K562 (cell line): ENCODE measurements around the gene LSM4. TPM values are rescaled to one million over a fixed set of nuclear protein-coding genes. Genes with fewer than 3 reads are reported as not detected.

ENCODE experiments used
- ATF1 ChIP-seq, 2 experiments: fragments of 450-650 bp in 1 of 2; IDR thresholded peaks; 2 replicates each; pipeline ENCODE4 v1.6.1; 2016; ENCODE audit warnings: missing compliant biosample characterization in 1 of 2, missing genetic modification characterization in 1 of 2
- CBX3 ChIP-seq, 2 experiments: IDR thresholded peaks; 1 replicate in 1 of 2; 2 replicates in 1 of 2; pipeline ENCODE4 v1.6.1; 2012; ENCODE audit warnings: inconsistent platforms in 2 of 2, low read length in 2 of 2, borderline replicate concordance in 1 of 2, control low read depth in 1 of 2
- ELF1 ChIP-seq: fragments of 200-800 bp; sonication (Bioruptor generic); IDR thresholded peaks from 2 replicates; pipeline ENCODE4 v1.6.1; 2016; ENCODE audit warnings: missing genetic modification characterization, missing compliant biosample characterization
- ERF ChIP-seq: fragments of 450-650 bp; formaldehyde crosslinking; IDR thresholded peaks from 2 replicates; pipeline ENCODE4 v1.4.0; 2020; ENCODE audit warnings: mild to moderate bottlenecking, mixed read lengths
- MTA2 ChIP-seq: fragments of 450-650 bp; IDR thresholded peaks from 2 replicates; pipeline ENCODE4 v1.6.1; 2016; ENCODE audit warnings: low read depth
- NELFE ChIP-seq: IDR thresholded peaks from 2 replicates; pipeline ENCODE4 v1.6.1; 2011; ENCODE audit warnings: mild to moderate bottlenecking; ENCODE audit not compliant: insufficient read depth, insufficient read length
- NFE2L1 ChIP-seq: fragments of 450-650 bp; IDR thresholded peaks from 2 replicates; pipeline ENCODE4 v1.6.1; 2016; ENCODE audit warnings: missing genetic modification characterization, low read depth, mild to moderate bottlenecking, missing compliant biosample characterization, moderate library complexity, borderline replicate concordance
- PHF20 ChIP-seq: fragments of 450-650 bp; IDR thresholded peaks from 2 replicates; pipeline ENCODE4 v1.6.1; 2018; ENCODE audit not compliant: partially characterized antibody
- POU5F1 ChIP-seq: fragments of 150-350 bp; IDR thresholded peaks from 2 replicates; pipeline ENCODE4 v1.6.1; 2014; ENCODE audit warnings: borderline replicate concordance, low read length, low read depth, mild to moderate bottlenecking; ENCODE audit not compliant: partially characterized antibody
- RBFOX2 ChIP-seq: fragments of 200-400 bp; formaldehyde crosslinking; IDR thresholded peaks from 2 replicates; pipeline ENCODE4 v1.6.1; 2017; ENCODE audit warnings: low read depth, mild to moderate bottlenecking, low read length, moderate library complexity
- SMAD3 ChIP-seq: fragments of 450-650 bp; formaldehyde crosslinking; conservative IDR thresholded peaks from 2 replicates; pipeline ENCODE4 v1.4.0; 2020; ENCODE audit warnings: mild to moderate bottlenecking
- SMAD4 ChIP-seq: fragments of 250-450 bp; sonication (Bioruptor Pico); conservative IDR thresholded peaks from 2 replicates; pipeline ENCODE4 v1.8.0; 2021; ENCODE audit warnings: inconsistent platforms, mild to moderate bottlenecking, moderate library complexity
- SRF ChIP-seq, 2 experiments: fragments of 250-450, 450-650 bp in 1 of 2; sonication (Bioruptor Pico) in 1 of 2; sonication (generic) in 1 of 2; formaldehyde crosslinking; IDR thresholded peaks; 2 replicates each; pipeline versions ENCODE4 v1.5.0 to v1.5.1; 2020 to 2022; ENCODE audit warnings: mild to moderate bottlenecking in 1 of 2, missing genetic modification reagents in 1 of 2
- THRAP3 ChIP-seq: fragments of 450-650 bp; IDR thresholded peaks from 2 replicates; pipeline ENCODE4 v1.6.1; 2016; ENCODE audit warnings: mild to moderate bottlenecking, inconsistent platforms, borderline replicate concordance
- U2AF2 ChIP-seq: fragments of 200-400 bp; formaldehyde crosslinking; optimal IDR thresholded peaks from 2 replicates; pipeline ENCODE3; 2017; ENCODE audit warnings: low read depth, mild to moderate bottlenecking, low read length
- ZNF124 ChIP-seq: sonication (generic); formaldehyde crosslinking; IDR thresholded peaks from 2 replicates; pipeline ENCODE4 v1.8.1; 2022; ENCODE audit warnings: missing genetic modification reagents
- ZNF444 ChIP-seq: fragments of 250-450 bp; sonication (Bioruptor Pico); IDR thresholded peaks from 2 replicates; pipeline ENCODE4 v1.4.0; 2020; ENCODE audit warnings: mild to moderate bottlenecking, moderate library complexity
- ZNF584 ChIP-seq: fragments of 200-800 bp; sonication (Bioruptor generic); IDR thresholded peaks from 2 replicates; pipeline ENCODE4 v1.6.1; 2016; ENCODE audit warnings: low read depth, mild to moderate bottlenecking, missing genetic modification characterization, missing compliant biosample characterization
- polyA plus RNA-seq, 8 experiments: library from polyadenylated mRNA; depleted of rRNA in 4 of 8; stranded (reverse) in 5 of 8; unstranded in 3 of 8; fragments of >200 nt; fragmentation: Nextera tagmentation in 2 of 8; fragmentation: Illumina TruSeq in 1 of 8; extraction: Ambion mirVana in 2 of 8; extraction: Trizol in 1 of 8; gene quantifications; 2 replicates each; pipeline versions ENCODE4 v1.2.1 to v1.2.3, GENCODE V29; 2011 to 2014; ENCODE audit warnings: inconsistent platforms in 1 of 8, missing spikeins in 1 of 8
- total RNA-seq, 7 experiments: library from RNA; depleted of rRNA in 6 of 7; stranded (reverse); fragments of >200 nt in 6 of 7; fragmentation: Illumina TruSeq in 2 of 7; extraction: Trizol in 2 of 7; gene quantifications; 2 replicates each; pipeline versions ENCODE4 v1.2.1 to v1.2.3, GENCODE V29; 2011 to 2021; ENCODE audit warnings: low replicate concordance in 1 of 7
- TF ChIP-seq, protein P1 (sequence below): fragments of 450-650 bp; IDR thresholded peaks from 2 replicates; pipeline ENCODE4 v1.6.1; 2016; ENCODE audit warnings: antibody characterized with exemption
- TF ChIP-seq, protein P2 (sequence below): fragments of 250-450 bp; sonication (Bioruptor Pico); IDR thresholded peaks from 2 replicates; pipeline ENCODE4 v1.5.0; 2021; ENCODE audit warnings: mild to moderate bottlenecking, borderline replicate concordance
- TF ChIP-seq, protein P3 (sequence below): sonication (generic); formaldehyde crosslinking; IDR thresholded peaks from 2 replicates; pipeline ENCODE4 v1.8.1; 2022; ENCODE audit warnings: missing genetic modification reagents
- TF ChIP-seq, protein P4 (sequence below): sonication (generic); formaldehyde crosslinking; IDR thresholded peaks from 2 replicates; pipeline ENCODE4 v1.8.0; 2022; ENCODE audit warnings: missing genetic modification reagents, mild to moderate bottlenecking, borderline replicate concordance

LSM4 gene
- total and polyA plus RNA-seq, 9 of the 15 experiments (the other 6 are each of a cell fraction or from before 2014, with no cell fraction given): 11.9 to 763 (median 202) TPM

DNA sequence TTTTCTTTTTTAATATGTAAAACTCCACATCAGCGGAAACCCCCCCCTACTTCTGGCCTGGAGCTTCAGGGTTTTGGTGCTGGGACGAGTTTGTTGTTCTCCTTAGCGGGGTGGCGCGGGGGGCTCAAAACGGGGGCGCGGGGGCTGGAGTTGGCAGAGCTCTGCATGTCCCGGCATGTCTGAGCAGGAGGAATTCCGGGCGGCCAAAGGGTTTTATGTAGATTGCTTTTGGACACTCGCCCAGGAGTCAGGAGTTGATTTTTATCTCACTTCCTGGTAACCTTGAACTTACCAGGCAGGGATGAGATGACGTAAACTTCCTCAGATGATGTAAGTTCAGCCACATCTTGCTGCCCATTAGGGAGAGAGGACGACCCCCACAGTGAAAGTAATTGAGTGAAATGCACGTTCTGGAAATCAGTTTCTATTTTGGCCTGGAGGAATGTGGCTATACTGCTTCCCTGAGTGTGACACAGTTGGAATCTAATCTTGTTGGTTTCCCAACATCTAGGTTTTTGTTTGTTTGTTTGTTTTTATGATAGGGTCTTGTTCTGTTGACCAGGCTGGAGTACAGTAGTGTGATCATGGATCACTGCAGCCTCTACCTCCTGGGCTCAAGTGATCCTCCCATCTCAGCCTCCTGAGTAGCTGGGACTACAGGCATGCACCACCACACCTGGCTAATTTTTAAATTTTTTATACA, 42.1 kb upstream of the LSM4 start (continued):
- TF ChIP-seq CBX3 (IDR thresholded peaks at IDR 0.05; ENCODE audit: borderline replicate concordance in 1 of 2, low read length in 2 of 2): 0 out of 3 replicates have a peak, but pooled peaks of 1 of the 2 experiments have one; percentile 31
- TF ChIP-seq SMAD4 (CRISPR knock-in tag): peak; percentile 87
- peak; percentile 28; the same call in 1 of the 2 replicates for TF ChIP-seq MTA2
- TF ChIP-seq NELFE: no peak
- no peak; a peak in 1 of 4 replicates for TF ChIP-seq SRF (CRISPR knock-in tag; IDR thresholded peaks at IDR 0.05)
- no peak for TF ChIP-seq ERF (CRISPR knock-in tag)
- TF ChIP-seq POU5F1: no peak
- no peak for TF ChIP-seq ZNF124
- TF ChIP-seq, protein P1, sequence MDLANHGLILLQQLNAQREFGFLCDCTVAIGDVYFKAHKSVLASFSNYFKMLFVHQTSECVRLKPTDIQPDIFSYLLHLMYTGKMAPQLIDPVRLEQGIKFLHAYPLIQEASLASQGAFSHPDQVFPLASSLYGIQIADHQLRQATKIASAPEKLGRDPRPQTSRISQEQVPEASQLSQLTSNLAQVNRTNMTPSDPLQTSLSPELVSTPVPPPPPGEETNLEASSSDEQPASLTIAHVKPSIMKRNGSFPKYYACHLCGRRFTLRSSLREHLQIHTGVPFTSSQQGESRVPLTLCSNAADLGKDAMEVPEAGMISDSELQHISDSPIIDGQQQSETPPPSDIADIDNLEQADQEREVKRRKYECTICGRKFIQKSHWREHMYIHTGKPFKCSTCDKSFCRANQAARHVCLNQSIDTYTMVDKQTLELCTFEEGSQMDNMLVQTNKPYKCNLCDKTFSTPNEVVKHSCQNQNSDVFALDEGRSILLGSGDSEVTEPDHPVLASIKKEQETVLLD: peak; percentile 63; the same call in 1 of the 2 replicates
- TF ChIP-seq SMAD3: peak; percentile 65
- TF ChIP-seq, protein P2, sequence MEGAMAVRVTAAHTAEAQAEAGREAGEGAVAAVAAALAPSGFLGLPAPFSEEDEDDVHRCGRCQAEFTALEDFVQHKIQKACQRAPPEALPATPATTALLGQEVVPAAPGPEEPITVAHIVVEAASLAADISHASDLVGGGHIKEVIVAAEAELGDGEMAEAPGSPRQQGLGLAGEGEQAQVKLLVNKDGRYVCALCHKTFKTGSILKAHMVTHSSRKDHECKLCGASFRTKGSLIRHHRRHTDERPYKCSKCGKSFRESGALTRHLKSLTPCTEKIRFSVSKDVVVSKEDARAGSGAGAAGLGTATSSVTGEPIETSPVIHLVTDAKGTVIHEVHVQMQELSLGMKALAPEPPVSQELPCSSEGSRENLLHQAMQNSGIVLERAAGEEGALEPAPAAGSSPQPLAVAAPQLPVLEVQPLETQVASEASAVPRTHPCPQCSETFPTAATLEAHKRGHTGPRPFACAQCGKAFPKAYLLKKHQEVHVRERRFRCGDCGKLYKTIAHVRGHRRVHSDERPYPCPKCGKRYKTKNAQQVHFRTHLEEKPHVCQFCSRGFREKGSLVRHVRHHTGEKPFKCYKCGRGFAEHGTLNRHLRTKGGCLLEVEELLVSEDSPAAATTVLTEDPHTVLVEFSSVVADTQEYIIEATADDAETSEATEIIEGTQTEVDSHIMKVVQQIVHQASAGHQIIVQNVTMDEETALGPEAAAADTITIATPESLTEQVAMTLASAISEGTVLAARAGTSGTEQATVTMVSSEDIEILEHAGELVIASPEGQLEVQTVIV (CRISPR knock-in tag): no peak
- TF ChIP-seq ZNF584 (CRISPR knock-in tag): peak; percentile 92
- TF ChIP-seq NFE2L1 (tag): no peak
- TF ChIP-seq RBFOX2: peak; percentile 53
- no peak for TF ChIP-seq PHF20
- TF ChIP-seq THRAP3: no peak
- no peak for TF ChIP-seq ZNF444
- TF ChIP-seq, protein P3, sequence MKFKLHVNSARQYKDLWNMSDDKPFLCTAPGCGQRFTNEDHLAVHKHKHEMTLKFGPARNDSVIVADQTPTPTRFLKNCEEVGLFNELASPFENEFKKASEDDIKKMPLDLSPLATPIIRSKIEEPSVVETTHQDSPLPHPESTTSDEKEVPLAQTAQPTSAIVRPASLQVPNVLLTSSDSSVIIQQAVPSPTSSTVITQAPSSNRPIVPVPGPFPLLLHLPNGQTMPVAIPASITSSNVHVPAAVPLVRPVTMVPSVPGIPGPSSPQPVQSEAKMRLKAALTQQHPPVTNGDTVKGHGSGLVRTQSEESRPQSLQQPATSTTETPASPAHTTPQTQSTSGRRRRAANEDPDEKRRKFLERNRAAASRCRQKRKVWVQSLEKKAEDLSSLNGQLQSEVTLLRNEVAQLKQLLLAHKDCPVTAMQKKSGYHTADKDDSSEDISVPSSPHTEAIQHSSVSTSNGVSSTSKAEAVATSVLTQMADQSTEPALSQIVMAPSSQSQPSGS (CRISPR knock-in tag): peak; percentile 69
- TF ChIP-seq, protein P4, sequence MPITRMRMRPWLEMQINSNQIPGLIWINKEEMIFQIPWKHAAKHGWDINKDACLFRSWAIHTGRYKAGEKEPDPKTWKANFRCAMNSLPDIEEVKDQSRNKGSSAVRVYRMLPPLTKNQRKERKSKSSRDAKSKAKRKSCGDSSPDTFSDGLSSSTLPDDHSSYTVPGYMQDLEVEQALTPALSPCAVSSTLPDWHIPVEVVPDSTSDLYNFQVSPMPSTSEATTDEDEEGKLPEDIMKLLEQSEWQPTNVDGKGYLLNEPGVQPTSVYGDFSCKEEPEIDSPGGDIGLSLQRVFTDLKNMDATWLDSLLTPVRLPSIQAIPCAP: no peak
- TF ChIP-seq U2AF2: no peak
- peak; percentile 91 for TF ChIP-seq ELF1 (tag)
- TF ChIP-seq ATF1 (CRISPR knock-in tag; IDR thresholded peaks at IDR 0.05): no peak
- TF ChIP-seq ATF1 (tag; IDR thresholded peaks at IDR 0.05): peak; percentile 90
